ENCODE results near the gene NOS1AP.

DNA sequence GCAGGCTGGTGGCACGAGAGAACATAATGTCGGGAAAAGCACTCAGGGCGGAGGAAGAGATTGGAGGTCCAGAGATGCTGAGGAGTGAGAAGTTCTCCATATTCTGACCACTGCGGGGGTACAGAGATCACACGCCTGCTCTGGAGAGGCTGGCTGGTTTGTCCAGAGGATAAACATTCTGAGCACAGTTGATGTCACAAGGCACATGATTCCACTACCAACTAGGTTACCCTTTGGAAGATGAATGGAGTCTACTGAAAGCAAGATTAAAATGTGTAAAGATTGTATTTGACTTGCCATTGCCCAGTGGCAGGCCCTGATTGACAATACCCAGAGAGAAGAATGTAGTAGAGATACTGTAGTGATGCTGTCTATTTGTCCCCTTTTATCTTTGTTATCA is 307.2 kb downstream of the NOS1AP start, which contains the start of gene SPATA46:
- TF ChIP-seq, protein P1, sequence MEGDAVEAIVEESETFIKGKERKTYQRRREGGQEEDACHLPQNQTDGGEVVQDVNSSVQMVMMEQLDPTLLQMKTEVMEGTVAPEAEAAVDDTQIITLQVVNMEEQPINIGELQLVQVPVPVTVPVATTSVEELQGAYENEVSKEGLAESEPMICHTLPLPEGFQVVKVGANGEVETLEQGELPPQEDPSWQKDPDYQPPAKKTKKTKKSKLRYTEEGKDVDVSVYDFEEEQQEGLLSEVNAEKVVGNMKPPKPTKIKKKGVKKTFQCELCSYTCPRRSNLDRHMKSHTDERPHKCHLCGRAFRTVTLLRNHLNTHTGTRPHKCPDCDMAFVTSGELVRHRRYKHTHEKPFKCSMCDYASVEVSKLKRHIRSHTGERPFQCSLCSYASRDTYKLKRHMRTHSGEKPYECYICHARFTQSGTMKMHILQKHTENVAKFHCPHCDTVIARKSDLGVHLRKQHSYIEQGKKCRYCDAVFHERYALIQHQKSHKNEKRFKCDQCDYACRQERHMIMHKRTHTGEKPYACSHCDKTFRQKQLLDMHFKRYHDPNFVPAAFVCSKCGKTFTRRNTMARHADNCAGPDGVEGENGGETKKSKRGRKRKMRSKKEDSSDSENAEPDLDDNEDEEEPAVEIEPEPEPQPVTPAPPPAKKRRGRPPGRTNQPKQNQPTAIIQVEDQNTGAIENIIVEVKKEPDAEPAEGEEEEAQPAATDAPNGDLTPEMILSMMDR (IDR thresholded peaks at IDR 0.05), result no peak
- TF ChIP-seq POLR2A (IDR thresholded peaks at IDR 0.05), result no peak

Measured in lower leg skin (tissue), 3 donors.